GM23338 (cell line): Measurements from ENCODE around the gene TRIM8. TPM values are rescaled to one million over a fixed set of nuclear protein-coding genes. Genes with fewer than 3 reads are reported as not detected.

Source experiments
- ATAC-seq: fragments of 200-7000 bp; cut with Tn5 transposase; 3 replicates; pipeline ENCODE4 v1.9.1; 2020
- DNase-seq: peaks from one replicate; pipeline ENCODE4 v3.0.0-alpha.2; 2015; ENCODE audit warnings: low spot score
- H2AFZ ChIP-seq: fragments of 200-600 bp; sonication (generic); 2 replicates; pipeline ENCODE4 v1.8.0; 2016; ENCODE audit warnings: antibody characterized with exemption, mild to moderate bottlenecking, moderate library complexity
- H3F3A ChIP-seq: fragments of 200-600 bp; sonication (generic); replicated peaks from 2 replicates; pipeline ENCODE4 v1.8.0; 2017; ENCODE audit warnings: antibody characterized with exemption, mixed run types, low read depth
- H3K27ac ChIP-seq: fragments of 200-600 bp; sonication (generic); 2 replicates; pipeline ENCODE4 v1.6.1; 2016; ENCODE audit warnings: low read depth
- H3K27me3 ChIP-seq: fragments of 200-600 bp; sonication (generic); 2 replicates; pipeline ENCODE4 v1.8.0; 2016; ENCODE audit warnings: mild to moderate bottlenecking, mixed run types, moderate library complexity; ENCODE audit not compliant: insufficient read depth
- H3K36me3 ChIP-seq: fragments of 200-600 bp; sonication (generic); 2 replicates; pipeline ENCODE4 v1.8.0; 2016; ENCODE audit warnings: mild to moderate bottlenecking; ENCODE audit not compliant: insufficient read depth
- H3K4me1 ChIP-seq: fragments of 200-600 bp; sonication (generic); 2 replicates; pipeline ENCODE4 v1.8.0; 2016; ENCODE audit warnings: mild to moderate bottlenecking, moderate library complexity; ENCODE audit not compliant: insufficient read depth
- H3K4me2 ChIP-seq: fragments of 200-600 bp; sonication (generic); 2 replicates; pipeline ENCODE4 v1.7.1; 2017; ENCODE audit warnings: mixed run types
- H3K4me3 ChIP-seq: fragments of 200-600 bp; sonication (generic); 2 replicates; pipeline ENCODE4 v1.6.1; 2016; ENCODE audit warnings: mixed run types
- H3K79me2 ChIP-seq: fragments of 200-600 bp; sonication (generic); replicated peaks from 2 replicates; pipeline ENCODE4 v1.8.0; 2017; ENCODE audit warnings: mild to moderate bottlenecking; ENCODE audit not compliant: insufficient read depth
- H3K9me2 ChIP-seq: fragments of 200-600 bp; sonication (generic); 2 replicates; pipeline ENCODE4 v1.8.0; 2017; ENCODE audit not compliant: insufficient read depth
- H4K20me1 ChIP-seq: fragments of 200-600 bp; sonication (generic); replicated peaks from 2 replicates; pipeline ENCODE4 v1.8.0; 2017; ENCODE audit warnings: mild to moderate bottlenecking; ENCODE audit not compliant: insufficient read depth
- H3K27ac Mint-ChIP-seq: 2 replicates; pipeline ENCODE4 v1.8.0; 2020; ENCODE audit warnings: inconsistent platforms, mild to moderate bottlenecking, moderate library complexity, mixed read lengths
- H3K27me3 Mint-ChIP-seq: 3 replicates; pipeline ENCODE4 v1.8.0; 2022; ENCODE audit warnings: low read depth, mild to moderate bottlenecking, moderate library complexity, mixed read lengths, inconsistent platforms; ENCODE audit not compliant: insufficient read depth, poor library complexity
- H3K36me3 Mint-ChIP-seq: 3 replicates; pipeline ENCODE4 v1.8.0; 2021; ENCODE audit warnings: low read depth, mild to moderate bottlenecking, inconsistent platforms, moderate library complexity, mixed read lengths
- H3K4me1 Mint-ChIP-seq: 3 replicates; pipeline ENCODE4 v1.8.0; 2020; ENCODE audit warnings: mild to moderate bottlenecking, inconsistent platforms, mixed read lengths
- H3K4me3 Mint-ChIP-seq: 3 replicates; pipeline ENCODE4 v1.8.0; 2021; ENCODE audit warnings: moderate library complexity, mild to moderate bottlenecking, inconsistent platforms, mixed read lengths
- H3K9me3 Mint-ChIP-seq: 3 replicates; pipeline ENCODE4 v1.8.0; 2020; ENCODE audit warnings: moderate library complexity, mild to moderate bottlenecking, inconsistent platforms, mixed read lengths
- CREB1 ChIP-seq: fragments of 250-450 bp; sonication (Bioruptor Pico); IDR thresholded peaks from 2 replicates; pipeline ENCODE4 v1.5.0; 2020; ENCODE audit warnings: low read depth, mild to moderate bottlenecking, moderate library complexity
- ETS1 ChIP-seq: IDR thresholded peaks from 2 replicates; pipeline ENCODE4 v1.6.1; 2016; ENCODE audit warnings: antibody characterized with exemption
- EZH2phosphoT487 ChIP-seq: fragments of 200-600 bp; sonication (generic); IDR thresholded peaks from one replicate; pipeline ENCODE4 v1.8.1; 2018; ENCODE audit warnings: antibody characterized with exemption; ENCODE audit not compliant: unreplicated experiment
- JUNB ChIP-seq: IDR thresholded peaks from one replicate; pipeline ENCODE4 v1.6.1; 2016; ENCODE audit warnings: antibody characterized with exemption; ENCODE audit not compliant: unreplicated experiment
- NANOG ChIP-seq: IDR thresholded peaks from 2 replicates; pipeline ENCODE4 v1.6.1; 2016; ENCODE audit warnings: antibody characterized with exemption, borderline replicate concordance
- POLR2AphosphoS5 ChIP-seq: IDR thresholded peaks from 2 replicates; pipeline ENCODE4 v1.6.1; 2016; ENCODE audit warnings: antibody characterized with exemption, low read depth
- STAT1 ChIP-seq: IDR thresholded peaks from one replicate; pipeline ENCODE4 v1.6.1; 2016; ENCODE audit warnings: antibody characterized with exemption; ENCODE audit not compliant: unreplicated experiment
- ZNF114 ChIP-seq: fragments of 250-450 bp; sonication (Bioruptor Pico); IDR thresholded peaks from 2 replicates; pipeline ENCODE4 v1.5.0; 2020; ENCODE audit warnings: mild to moderate bottlenecking, moderate library complexity
- ZNF331 ChIP-seq: fragments of 250-450 bp; sonication (Bioruptor Pico); IDR thresholded peaks from 2 replicates; pipeline ENCODE4 v1.5.0; 2020; ENCODE audit warnings: low read depth, mild to moderate bottlenecking, moderate library complexity
- polyA plus RNA-seq: library from polyadenylated mRNA; unstranded; fragments of >200 nt; fragmentation: Nextera tagmentation; extraction: Ambion mirVana; gene quantifications from 2 replicates; pipeline ENCODE4 v1.2.1, GENCODE V29; 2016
- total RNA-seq: library from RNA; depleted of rRNA; stranded (reverse); fragments of >200 nt; shearing (Covaris generic); gene quantifications from 2 replicates; pipeline ENCODE4 v1.2.3, GENCODE V29; 2014
- TF ChIP-seq, protein P1 (sequence below), 2 experiments: fragments of 200-600 bp in 1 of 2; sonication (generic) in 1 of 2; conservative IDR thresholded peaks; 2 replicates each; pipeline versions ENCODE4 v1.5.1 to v1.6.1; 2016 to 2017; ENCODE audit warnings: antibody characterized with exemption in 2 of 2, low read depth in 2 of 2, mild to moderate bottlenecking in 2 of 2, moderate library complexity in 1 of 2
- TF ChIP-seq, protein P2 (sequence below): IDR thresholded peaks from one replicate; pipeline ENCODE4 v1.6.1; 2018; ENCODE audit warnings: antibody characterized with exemption; ENCODE audit not compliant: unreplicated experiment
- TF ChIP-seq, protein P3 (sequence below): fragments of 250-450 bp; sonication (Bioruptor Pico); IDR thresholded peaks from 2 replicates; pipeline ENCODE4 v1.5.0; 2020; ENCODE audit warnings: mild to moderate bottlenecking, moderate library complexity

The TRIM8 gene
- total and polyA plus RNA-seq, 2 experiments from 2014 or later, result 15.1 to 36.7 TPM

DNA sequence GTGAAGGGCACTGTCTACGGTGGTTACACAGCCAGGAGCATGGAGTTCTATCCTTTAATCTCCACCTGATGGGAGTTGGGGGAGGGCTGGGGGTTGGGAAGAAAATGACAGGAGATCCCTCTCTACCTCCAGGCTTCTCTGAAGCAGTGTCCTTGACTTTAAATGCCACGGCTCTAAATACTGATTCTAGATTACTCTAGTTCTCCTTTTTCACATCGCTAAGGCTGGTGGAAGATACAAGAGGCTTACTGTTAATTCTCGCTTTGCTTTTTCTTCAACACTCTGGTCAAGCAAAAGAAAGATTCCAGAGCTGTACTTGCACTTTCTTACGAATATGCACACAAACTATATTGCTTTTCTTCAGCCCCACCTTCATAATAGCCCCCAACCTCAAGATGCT lies 39.5 kb downstream of the TRIM8 start (continued):
- no peak for TF ChIP-seq STAT1

GRCh38 chr10:102691285-102692066 lies 47.2 kb downstream of the TRIM8 start:
- 0 out of 2 replicates have a peak, but pooled peaks cover 4% of the 10 kb centered on the region for H3K36me3 ChIP-seq
- H3K4me1 ChIP-seq, result no peaks in the 10 kb centered on the region
- H3K36me3 Mint-ChIP-seq, result peaks cover 5% of the 10 kb centered on the region
- H3F3A ChIP-seq, result no peaks in the 10 kb centered on the region
- no peaks in the 10 kb centered on the region for H3K9me2 ChIP-seq
- H3K79me2 ChIP-seq, result no peaks in the 10 kb centered on the region
- no peak overlapping the region for H3K27ac Mint-ChIP-seq
- no peaks in the 10 kb centered on the region for H3K9me3 Mint-ChIP-seq
- H3K4me3 Mint-ChIP-seq, result no peak overlapping the region
- H3K4me2 ChIP-seq, result no peak overlapping the region
- no peaks in the 10 kb centered on the region for H3K27me3 ChIP-seq
- no peak for DNase-seq
- H3K4me3 ChIP-seq, result no peak overlapping the region
- H2AFZ ChIP-seq, result no peak overlapping the region
- peaks cover 3% of the 10 kb centered on the region for H3K27me3 Mint-ChIP-seq
- no peak for ATAC-seq
- H3K27ac ChIP-seq, result no peak overlapping the region
- H4K20me1 ChIP-seq, result 0 out of 2 replicates have a peak, but pooled peaks cover 4% of the 10 kb centered on the region
- no peaks in the 10 kb centered on the region for H3K4me1 Mint-ChIP-seq
- TF ChIP-seq, protein P1, sequence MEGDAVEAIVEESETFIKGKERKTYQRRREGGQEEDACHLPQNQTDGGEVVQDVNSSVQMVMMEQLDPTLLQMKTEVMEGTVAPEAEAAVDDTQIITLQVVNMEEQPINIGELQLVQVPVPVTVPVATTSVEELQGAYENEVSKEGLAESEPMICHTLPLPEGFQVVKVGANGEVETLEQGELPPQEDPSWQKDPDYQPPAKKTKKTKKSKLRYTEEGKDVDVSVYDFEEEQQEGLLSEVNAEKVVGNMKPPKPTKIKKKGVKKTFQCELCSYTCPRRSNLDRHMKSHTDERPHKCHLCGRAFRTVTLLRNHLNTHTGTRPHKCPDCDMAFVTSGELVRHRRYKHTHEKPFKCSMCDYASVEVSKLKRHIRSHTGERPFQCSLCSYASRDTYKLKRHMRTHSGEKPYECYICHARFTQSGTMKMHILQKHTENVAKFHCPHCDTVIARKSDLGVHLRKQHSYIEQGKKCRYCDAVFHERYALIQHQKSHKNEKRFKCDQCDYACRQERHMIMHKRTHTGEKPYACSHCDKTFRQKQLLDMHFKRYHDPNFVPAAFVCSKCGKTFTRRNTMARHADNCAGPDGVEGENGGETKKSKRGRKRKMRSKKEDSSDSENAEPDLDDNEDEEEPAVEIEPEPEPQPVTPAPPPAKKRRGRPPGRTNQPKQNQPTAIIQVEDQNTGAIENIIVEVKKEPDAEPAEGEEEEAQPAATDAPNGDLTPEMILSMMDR (conservative IDR thresholded peaks at IDR 0.05; ENCODE audit: low read depth in 2 of 2), result no peak
- TF ChIP-seq EZH2phosphoT487, result no peak
- TF ChIP-seq POLR2AphosphoS5, result no peak
- TF ChIP-seq NANOG, result no peak
- no peak for TF ChIP-seq ZNF114 (CRISPR knock-in tag)
- TF ChIP-seq STAT1, result no peak
- TF ChIP-seq, protein P2, sequence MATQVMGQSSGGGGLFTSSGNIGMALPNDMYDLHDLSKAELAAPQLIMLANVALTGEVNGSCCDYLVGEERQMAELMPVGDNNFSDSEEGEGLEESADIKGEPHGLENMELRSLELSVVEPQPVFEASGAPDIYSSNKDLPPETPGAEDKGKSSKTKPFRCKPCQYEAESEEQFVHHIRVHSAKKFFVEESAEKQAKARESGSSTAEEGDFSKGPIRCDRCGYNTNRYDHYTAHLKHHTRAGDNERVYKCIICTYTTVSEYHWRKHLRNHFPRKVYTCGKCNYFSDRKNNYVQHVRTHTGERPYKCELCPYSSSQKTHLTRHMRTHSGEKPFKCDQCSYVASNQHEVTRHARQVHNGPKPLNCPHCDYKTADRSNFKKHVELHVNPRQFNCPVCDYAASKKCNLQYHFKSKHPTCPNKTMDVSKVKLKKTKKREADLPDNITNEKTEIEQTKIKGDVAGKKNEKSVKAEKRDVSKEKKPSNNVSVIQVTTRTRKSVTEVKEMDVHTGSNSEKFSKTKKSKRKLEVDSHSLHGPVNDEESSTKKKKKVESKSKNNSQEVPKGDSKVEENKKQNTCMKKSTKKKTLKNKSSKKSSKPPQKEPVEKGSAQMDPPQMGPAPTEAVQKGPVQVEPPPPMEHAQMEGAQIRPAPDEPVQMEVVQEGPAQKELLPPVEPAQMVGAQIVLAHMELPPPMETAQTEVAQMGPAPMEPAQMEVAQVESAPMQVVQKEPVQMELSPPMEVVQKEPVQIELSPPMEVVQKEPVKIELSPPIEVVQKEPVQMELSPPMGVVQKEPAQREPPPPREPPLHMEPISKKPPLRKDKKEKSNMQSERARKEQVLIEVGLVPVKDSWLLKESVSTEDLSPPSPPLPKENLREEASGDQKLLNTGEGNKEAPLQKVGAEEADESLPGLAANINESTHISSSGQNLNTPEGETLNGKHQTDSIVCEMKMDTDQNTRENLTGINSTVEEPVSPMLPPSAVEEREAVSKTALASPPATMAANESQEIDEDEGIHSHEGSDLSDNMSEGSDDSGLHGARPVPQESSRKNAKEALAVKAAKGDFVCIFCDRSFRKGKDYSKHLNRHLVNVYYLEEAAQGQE, result no peak
- no peak for TF ChIP-seq JUNB
- TF ChIP-seq, protein P3, sequence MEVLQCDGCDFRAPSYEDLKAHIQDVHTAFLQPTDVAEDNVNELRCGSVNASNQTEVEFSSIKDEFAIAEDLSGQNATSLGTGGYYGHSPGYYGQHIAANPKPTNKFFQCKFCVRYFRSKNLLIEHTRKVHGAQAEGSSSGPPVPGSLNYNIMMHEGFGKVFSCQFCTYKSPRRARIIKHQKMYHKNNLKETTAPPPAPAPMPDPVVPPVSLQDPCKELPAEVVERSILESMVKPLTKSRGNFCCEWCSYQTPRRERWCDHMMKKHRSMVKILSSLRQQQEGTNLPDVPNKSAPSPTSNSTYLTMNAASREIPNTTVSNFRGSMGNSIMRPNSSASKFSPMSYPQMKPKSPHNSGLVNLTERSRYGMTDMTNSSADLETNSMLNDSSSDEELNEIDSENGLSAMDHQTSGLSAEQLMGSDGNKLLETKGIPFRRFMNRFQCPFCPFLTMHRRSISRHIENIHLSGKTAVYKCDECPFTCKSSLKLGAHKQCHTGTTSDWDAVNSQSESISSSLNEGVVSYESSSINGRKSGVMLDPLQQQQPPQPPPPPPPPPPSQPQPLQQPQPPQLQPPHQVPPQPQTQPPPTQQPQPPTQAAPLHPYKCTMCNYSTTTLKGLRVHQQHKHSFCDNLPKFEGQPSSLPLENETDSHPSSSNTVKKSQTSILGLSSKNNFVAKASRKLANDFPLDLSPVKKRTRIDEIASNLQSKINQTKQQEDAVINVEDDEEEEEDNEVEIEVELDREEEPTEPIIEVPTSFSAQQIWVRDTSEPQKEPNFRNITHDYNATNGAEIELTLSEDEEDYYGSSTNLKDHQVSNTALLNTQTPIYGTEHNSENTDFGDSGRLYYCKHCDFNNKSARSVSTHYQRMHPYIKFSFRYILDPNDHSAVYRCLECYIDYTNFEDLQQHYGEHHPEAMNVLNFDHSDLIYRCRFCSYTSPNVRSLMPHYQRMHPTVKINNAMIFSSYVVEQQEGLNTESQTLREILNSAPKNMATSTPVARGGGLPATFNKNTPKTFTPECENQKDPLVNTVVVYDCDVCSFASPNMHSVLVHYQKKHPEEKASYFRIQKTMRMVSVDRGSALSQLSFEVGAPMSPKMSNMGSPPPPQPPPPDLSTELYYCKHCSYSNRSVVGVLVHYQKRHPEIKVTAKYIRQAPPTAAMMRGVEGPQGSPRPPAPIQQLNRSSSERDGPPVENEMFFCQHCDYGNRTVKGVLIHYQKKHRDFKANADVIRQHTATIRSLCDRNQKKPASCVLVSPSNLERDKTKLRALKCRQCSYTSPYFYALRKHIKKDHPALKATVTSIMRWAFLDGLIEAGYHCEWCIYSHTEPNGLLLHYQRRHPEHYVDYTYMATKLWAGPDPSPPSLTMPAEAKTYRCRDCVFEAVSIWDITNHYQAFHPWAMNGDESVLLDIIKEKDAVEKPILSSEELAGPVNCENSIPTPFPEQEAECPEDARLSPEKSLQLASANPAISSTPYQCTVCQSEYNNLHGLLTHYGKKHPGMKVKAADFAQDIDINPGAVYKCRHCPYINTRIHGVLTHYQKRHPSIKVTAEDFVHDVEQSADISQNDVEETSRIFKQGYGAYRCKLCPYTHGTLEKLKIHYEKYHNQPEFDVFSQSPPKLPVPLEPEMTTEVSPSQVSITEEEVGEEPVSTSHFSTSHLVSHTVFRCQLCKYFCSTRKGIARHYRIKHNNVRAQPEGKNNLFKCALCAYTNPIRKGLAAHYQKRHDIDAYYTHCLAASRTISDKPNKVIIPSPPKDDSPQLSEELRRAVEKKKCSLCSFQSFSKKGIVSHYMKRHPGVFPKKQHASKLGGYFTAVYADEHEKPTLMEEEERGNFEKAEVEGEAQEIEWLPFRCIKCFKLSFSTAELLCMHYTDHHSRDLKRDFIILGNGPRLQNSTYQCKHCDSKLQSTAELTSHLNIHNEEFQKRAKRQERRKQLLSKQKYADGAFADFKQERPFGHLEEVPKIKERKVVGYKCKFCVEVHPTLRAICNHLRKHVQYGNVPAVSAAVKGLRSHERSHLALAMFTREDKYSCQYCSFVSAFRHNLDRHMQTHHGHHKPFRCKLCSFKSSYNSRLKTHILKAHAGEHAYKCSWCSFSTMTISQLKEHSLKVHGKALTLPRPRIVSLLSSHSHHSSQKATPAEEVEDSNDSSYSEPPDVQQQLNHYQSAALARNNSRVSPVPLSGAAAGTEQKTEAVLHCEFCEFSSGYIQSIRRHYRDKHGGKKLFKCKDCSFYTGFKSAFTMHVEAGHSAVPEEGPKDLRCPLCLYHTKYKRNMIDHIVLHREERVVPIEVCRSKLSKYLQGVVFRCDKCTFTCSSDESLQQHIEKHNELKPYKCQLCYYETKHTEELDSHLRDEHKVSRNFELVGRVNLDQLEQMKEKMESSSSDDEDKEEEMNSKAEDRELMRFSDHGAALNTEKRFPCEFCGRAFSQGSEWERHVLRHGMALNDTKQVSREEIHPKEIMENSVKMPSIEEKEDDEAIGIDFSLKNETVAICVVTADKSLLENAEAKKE (CRISPR knock-in tag), result no peak
- TF ChIP-seq CREB1 (CRISPR knock-in tag), result no peak
- no peak for TF ChIP-seq ZNF331 (CRISPR knock-in tag)
- no peak for TF ChIP-seq ETS1
